ENCODE data around the gene PYY. TPM values are rescaled to one million over a fixed set of nuclear protein-coding genes. Genes with fewer than 3 reads are reported as not detected.

The PYY gene
- total RNA-seq, 3 donors from 2014 or later (not counting 1 experiment from before 2014, with no cell fraction given): not detected

- 3% methylated on average over 3 of the region's 5 CpGs for WGBS (ENCODE audit: insufficient coverage)
- intact Hi-C loops (cut with micrococcal nuclease): no loop called here
- Histone ChIP-seq H3K27me3 (ENCODE audit: control insufficient read depth, insufficient read depth, low read length) (peaks cover 20% of the 10 kb centered on the region), H3K36me3 (ENCODE audit: control insufficient read depth, insufficient read depth, low read length) (no peaks in the 10 kb centered on the region), H3K4me1 (ENCODE audit: control insufficient read depth, insufficient read depth, low read length) (peaks cover 4% of the 10 kb centered on the region), H3K4me3 (ENCODE audit: low read length) (no peak overlapping the region), H3K27ac (ENCODE audit: low read length) (no peak overlapping the region), H3K9me3 (ENCODE audit: control insufficient read depth, insufficient read depth, low read length) (no peaks in the 10 kb centered on the region)
- TF ChIP-seq CTCF (IDR thresholded peaks at IDR 0.05): no peak
- H3K9me3 Mint-ChIP-seq: no peaks in the 10 kb centered on the region
- H3K4me3 Mint-ChIP-seq: no peak overlapping the region
- H3K27me3 Mint-ChIP-seq (ENCODE audit: low read depth in 2 of 2): peaks cover 43 to 60% of the 10 kb centered on the region in 2 donors
- no peaks in the 10 kb centered on the region for H3K36me3 Mint-ChIP-seq
- no peak overlapping the region for H3K27ac Mint-ChIP-seq
- no peaks in the 10 kb centered on the region for H3K4me1 Mint-ChIP-seq
- ATAC-seq (no peak), DNase-seq (no peak)
These were observed 29.4 kb upstream of the PYY start for GRCh38 chr17:43983196-43983514.

- Mint-ChIP-seq H3K4me3 (no peak overlapping the region), H3K27me3 (ENCODE audit: low read depth in 2 of 2) (peaks cover 41 to 60% of the 10 kb centered on the region in 2 donors)
- no peak for ATAC-seq
These were observed 28.4 kb upstream of the PYY start for GRCh38 chr17:43982171-43982570.

GRCh38 chr17:43979671-43980070 is 25.9 kb upstream of the PYY start:
- no peak overlapping the region for H3K4me3 Mint-ChIP-seq

More at GRCh38 chr17:43982171-43982570, 28.4 kb upstream of the PYY start:
- TF ChIP-seq CTCF (IDR thresholded peaks at IDR 0.05): no peak
- no peak overlapping the region for H3K4me3 ChIP-seq (ENCODE audit: low read length)
- H3K36me3 Mint-ChIP-seq: no peaks in the 10 kb centered on the region
- H3K9me3 ChIP-seq (ENCODE audit: control insufficient read depth, insufficient read depth, low read length): no peaks in the 10 kb centered on the region
- no peaks in the 10 kb centered on the region for H3K36me3 ChIP-seq (ENCODE audit: control insufficient read depth, insufficient read depth, low read length)
- H3K4me1 Mint-ChIP-seq: no peaks in the 10 kb centered on the region
- intact Hi-C loops (cut with micrococcal nuclease): no loop called here
- peaks cover 20% of the 10 kb centered on the region for H3K27me3 ChIP-seq (ENCODE audit: control insufficient read depth, insufficient read depth, low read length)
- DNase-seq: no peak
- WGBS (ENCODE audit: insufficient coverage): 81% methylated on average over 2 of the region's 2 CpGs
- no peak overlapping the region for H3K27ac ChIP-seq (ENCODE audit: low read length)
- H3K27ac Mint-ChIP-seq: no peak overlapping the region
- no peaks in the 10 kb centered on the region for H3K9me3 Mint-ChIP-seq
- peaks cover 4% of the 10 kb centered on the region for H3K4me1 ChIP-seq (ENCODE audit: control insufficient read depth, insufficient read depth, low read length)

More at GRCh38 chr17:43979671-43980070, 25.9 kb upstream of the PYY start:
- H3K27ac Mint-ChIP-seq: no peak overlapping the region
- no peak for DNase-seq
- Histone ChIP-seq H3K4me3 (ENCODE audit: low read length) (no peak overlapping the region), H3K9me3 (ENCODE audit: control insufficient read depth, insufficient read depth, low read length) (no peaks in the 10 kb centered on the region), H3K27ac (ENCODE audit: low read length) (no peak overlapping the region), H3K27me3 (ENCODE audit: control insufficient read depth, insufficient read depth, low read length) (peaks cover 17% of the 10 kb centered on the region), H3K4me1 (ENCODE audit: control insufficient read depth, insufficient read depth, low read length) (peaks cover 4% of the 10 kb centered on the region), H3K36me3 (ENCODE audit: control insufficient read depth, insufficient read depth, low read length) (no peaks in the 10 kb centered on the region)
- H3K36me3 Mint-ChIP-seq: no peaks in the 10 kb centered on the region
- intact Hi-C loops (cut with micrococcal nuclease): no loop called here
- no peaks in the 10 kb centered on the region for H3K9me3 Mint-ChIP-seq
- TF ChIP-seq CTCF (IDR thresholded peaks at IDR 0.05): no peak
- H3K27me3 Mint-ChIP-seq (ENCODE audit: low read depth in 2 of 2): peaks cover 30 to 42% of the 10 kb centered on the region in 2 donors
- ATAC-seq: no peak
- 86% methylated on average over 3 of the region's 4 CpGs for WGBS (ENCODE audit: insufficient coverage)
- no peaks in the 10 kb centered on the region for H3K4me1 Mint-ChIP-seq
